Endothelial cell of umbilical vein (primary cell): Measurements from ENCODE around the gene CIB1. TPM values are rescaled to one million over a fixed set of nuclear protein-coding genes. Genes with fewer than 3 reads are reported as not detected.

Source experiments
- BruUV-seq: library from RNA; stranded (reverse); fragments of 400-500 nt; replicated peaks from 2 replicates; lab custom pipeline; 2021; lab: Mats Ljungman, UMichigan
- CTCF ChIA-PET: fragments of 300-600, 350-600 bp; sonication (Branson Sonifier 250); formaldehyde crosslinking; loops from one replicate; lab custom pipeline; 2021; ENCODE audit warnings: antibody characterized with exemption, inconsistent platforms; lab: Charles Lee
- POLR2A ChIA-PET: fragments of 300-600, 350-600 bp; sonication (Branson Sonifier 250); formaldehyde crosslinking; loops from one replicate; lab custom pipeline; 2021; ENCODE audit warnings: antibody characterized with exemption, inconsistent platforms; lab: Charles Lee
- DNase-seq: peaks from one replicate; pipeline ENCODE4 v3.0.0-alpha.2; 2011; ENCODE audit warnings: low read depth, low spot score
- FAIRE-seq: peaks from 2 replicates; lab custom pipeline; 2011; peaks lifted over from hg19 to GRCh38; lab: Jason Lieb, UNC
- H2AFZ ChIP-seq: 2 replicates; pipeline ENCODE4 v1.6.0; 2012; ENCODE audit warnings: low read depth, low read length, control low read depth, inconsistent platforms
- H3K27ac ChIP-seq: 2 replicates; pipeline ENCODE4 v1.5.1; 2011; ENCODE audit warnings: low read depth, mild to moderate bottlenecking, control low read depth, low read length, moderate library complexity; ENCODE audit not compliant: insufficient read depth
- H3K27me3 ChIP-seq, 2 experiments: 2 replicates each; pipeline versions ENCODE4 v1.6.0 to v1.6.1; 2011; ENCODE audit warnings: low read length in 2 of 2, mixed read lengths in 1 of 2; ENCODE audit not compliant: control insufficient read depth in 2 of 2, insufficient read depth in 2 of 2
- H3K36me3 ChIP-seq, 2 experiments: 2 replicates in 1 of 2; 3 replicates in 1 of 2; pipeline ENCODE4 v1.5.1; 2011; ENCODE audit warnings: low read length in 2 of 2, mild to moderate bottlenecking in 1 of 2, moderate library complexity in 1 of 2; ENCODE audit not compliant: control insufficient read depth in 2 of 2, insufficient read depth in 2 of 2; ENCODE audit errors: extremely low read depth in 1 of 2
- H3K4me1 ChIP-seq: 3 replicates; pipeline ENCODE4 v1.5.1; 2011; ENCODE audit warnings: mild to moderate bottlenecking, low read length; ENCODE audit not compliant: control insufficient read depth, insufficient read depth; ENCODE audit errors: extremely low read depth
- H3K4me2 ChIP-seq: 2 replicates; pipeline ENCODE4 v1.6.1; 2011; ENCODE audit warnings: low read length, control low read depth, mixed read lengths; ENCODE audit not compliant: insufficient read depth
- H3K4me3 ChIP-seq, 3 experiments: fragments of 200-600 bp in 1 of 3; sonication (generic), shearing (Covaris generic) in 1 of 3; replicated peaks in 1 of 3; 2 replicates each; pipeline ENCODE4 v1.5.1; 2011 to 2016; ENCODE audit warnings: control low read depth in 3 of 3, low read length in 3 of 3, mild to moderate bottlenecking in 2 of 3, inconsistent platforms in 1 of 3, low read depth in 1 of 3, moderate library complexity in 1 of 3; ENCODE audit not compliant: insufficient read depth in 1 of 3
- H3K79me2 ChIP-seq: 2 replicates; pipeline ENCODE4 v1.6.0; 2012; ENCODE audit warnings: low read length, inconsistent platforms; ENCODE audit not compliant: control insufficient read depth, insufficient read depth
- H3K9ac ChIP-seq: replicated peaks from 2 replicates; pipeline ENCODE3; 2011; ENCODE audit warnings: low read length, control low read depth; ENCODE audit not compliant: insufficient read depth; ENCODE audit errors: extremely low read depth
- H3K9me1 ChIP-seq: replicated peaks from 3 replicates; pipeline ENCODE4 v1.6.0; 2011; ENCODE audit warnings: mild to moderate bottlenecking, low read length; ENCODE audit not compliant: control insufficient read depth, insufficient read depth; ENCODE audit errors: extremely low read depth
- H3K9me3 ChIP-seq: replicated peaks from 2 replicates; pipeline ENCODE4 v1.5.1; 2012; ENCODE audit warnings: low read length, inconsistent platforms; ENCODE audit not compliant: control insufficient read depth, insufficient read depth
- H4K20me1 ChIP-seq: replicated peaks from 2 replicates; pipeline ENCODE3; 2011; ENCODE audit warnings: mild to moderate bottlenecking, low read length; ENCODE audit not compliant: control insufficient read depth, insufficient read depth; ENCODE audit errors: extremely low read depth
- EZH2 ChIP-seq: IDR thresholded peaks from 2 replicates; pipeline ENCODE4 v1.6.1; 2012; ENCODE audit warnings: borderline replicate concordance, low read depth, mild to moderate bottlenecking, moderate library complexity, low read length, inconsistent platforms; ENCODE audit not compliant: severe bottlenecking
- FOS ChIP-seq: IDR thresholded peaks from 2 replicates; pipeline ENCODE4 v1.6.1; 2011; ENCODE audit warnings: mild to moderate bottlenecking, low read length, moderate library complexity, borderline replicate concordance; ENCODE audit not compliant: insufficient read depth
- GATA2 ChIP-seq: IDR thresholded peaks from 2 replicates; pipeline ENCODE4 v1.7.0; 2011; ENCODE audit warnings: low read depth, mild to moderate bottlenecking, moderate library complexity, mixed read lengths, low read length; ENCODE audit not compliant: insufficient read length, insufficient read depth
- JUN ChIP-seq: IDR thresholded peaks from 2 replicates; pipeline ENCODE4 v1.6.1; 2011; ENCODE audit warnings: borderline replicate concordance, low read depth; ENCODE audit not compliant: insufficient read length, insufficient read depth
- MYC ChIP-seq: IDR thresholded peaks from one replicate; pipeline ENCODE4 v1.6.1; 2011; ENCODE audit warnings: mild to moderate bottlenecking, low read depth, low read length
- POLR2A ChIP-seq: IDR thresholded peaks from 2 replicates; pipeline ENCODE4 v1.6.1; 2012; ENCODE audit warnings: low read depth, mild to moderate bottlenecking, control low read depth, low read length
- POLR2AphosphoS5 ChIP-seq: IDR thresholded peaks from 2 replicates; pipeline ENCODE4 v1.6.1; 2012; ENCODE audit warnings: low read depth, mild to moderate bottlenecking, control low read depth, low read length, moderate library complexity; ENCODE audit not compliant: insufficient read depth
- dilution Hi-C: fragments of 300-500 bp; cut with MboI; formaldehyde crosslinking; loops from one replicate; pipeline ENCODE4 v1.15.0; 2019; ENCODE audit warnings: low sequenced_read_pairs; ENCODE audit not compliant: extremely low pct_ligation_motif_present
- intact Hi-C: fragments of 100-400 bp; cut with micrococcal nuclease; formaldehyde crosslinking; loops from one replicate; pipeline ENCODE4 v1.10.0; 2022
- polyA plus RNA-seq, 4 experiments: library from polyadenylated mRNA; depleted of rRNA in 3 of 4; stranded (reverse) in 3 of 4; unstranded in 1 of 4; fragments of >200 nt; gene quantifications; 2 replicates each; pipeline versions ENCODE4 v1.2.1 to v1.2.3, GENCODE V29; 2011 to 2012; ENCODE audit warnings: missing spikeins in 1 of 4
- total RNA-seq: library from RNA; stranded (reverse); gene quantifications from 2 replicates; pipeline ENCODE4 v1.2.3, GENCODE V29; 2021
- TF ChIP-seq, protein P1 (sequence below), 2 donors: IDR thresholded peaks; 1 replicate in 1 of 2; 2 replicates in 1 of 2; pipeline ENCODE4 v1.5.1; 2011; ENCODE audit warnings: low read length in 2 of 2, mild to moderate bottlenecking in 2 of 2, moderate library complexity in 2 of 2, control low read depth in 1 of 2, inconsistent platforms in 1 of 2, low read depth in 1 of 2; ENCODE audit not compliant: insufficient read depth in 1 of 2; ENCODE audit errors: extremely low read depth in 1 of 2
- TF ChIP-seq, protein P2 (sequence below): IDR thresholded peaks from 2 replicates; pipeline ENCODE4 v1.6.1; 2011; ENCODE audit not compliant: insufficient read depth, insufficient read length

The CIB1 gene
- total and polyA plus RNA-seq, 2 donors (not counting 3 experiments of a cell fraction or from before 2014, with no cell fraction given), result 58.3 to 105 TPM

DNA sequence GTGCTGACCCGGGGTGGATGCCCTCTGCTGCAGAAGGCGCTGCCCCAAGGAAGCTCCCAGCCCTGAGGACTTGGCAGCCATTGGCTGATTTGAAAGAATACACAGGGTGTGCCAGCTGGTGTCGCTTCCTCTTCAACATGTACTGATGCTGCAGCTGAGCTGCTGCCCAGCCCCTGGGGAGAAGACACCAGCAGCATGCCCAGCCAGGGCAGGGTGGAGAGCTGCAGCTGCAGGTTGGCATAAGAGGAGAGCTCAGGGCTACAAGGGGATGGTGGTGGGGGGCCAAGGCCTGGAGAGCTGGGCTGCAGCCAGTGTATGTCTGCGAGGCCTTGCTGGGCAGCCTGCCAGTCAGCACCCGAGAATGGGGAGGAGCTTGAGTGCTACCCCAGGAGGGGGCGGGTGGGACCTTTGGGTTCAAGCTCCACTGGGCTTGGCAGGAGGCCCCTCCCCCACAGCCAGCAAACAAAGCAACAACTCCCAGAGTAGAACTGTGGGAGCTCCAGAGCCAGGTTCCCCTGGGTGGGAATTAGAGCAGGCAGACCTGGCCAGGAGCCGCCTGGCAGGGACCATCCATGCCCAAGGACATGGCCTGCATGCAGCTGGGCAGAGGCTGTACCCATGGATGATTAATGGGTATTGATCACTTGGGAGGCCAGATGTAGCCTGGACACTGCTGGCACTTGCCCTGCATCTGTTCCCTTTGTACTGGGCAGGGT, 41.8 kb downstream of the CIB1 start:
- Histone ChIP-seq H3K79me2 (no peaks in the 10 kb centered on the region), H3K36me3 (no peaks in the 10 kb centered on the region), H3K9me1 (no peaks in the 10 kb centered on the region), H3K9ac (no peak overlapping the region), H3K4me2 (no peak overlapping the region), H3K27ac (no peak overlapping the region), H2AFZ (peak overlapping the region; percentile 44), H4K20me1 (no peaks in the 10 kb centered on the region), H3K4me1 (no peaks in the 10 kb centered on the region), H3K4me3 (no peak overlapping the region), H3K9me3 (no peaks in the 10 kb centered on the region), H3K27me3 (no peaks in the 10 kb centered on the region)
- DNase-seq (no peak), FAIRE-seq (no peak)
- BruUV-seq, result no TSS peak
- TF ChIP-seq FOS (no peak), JUN (no peak), GATA2 (no peak), POLR2A (no peak), EZH2 (no peak), MYC (no peak), POLR2AphosphoS5 (no peak)
- TF ChIP-seq, protein P1, sequence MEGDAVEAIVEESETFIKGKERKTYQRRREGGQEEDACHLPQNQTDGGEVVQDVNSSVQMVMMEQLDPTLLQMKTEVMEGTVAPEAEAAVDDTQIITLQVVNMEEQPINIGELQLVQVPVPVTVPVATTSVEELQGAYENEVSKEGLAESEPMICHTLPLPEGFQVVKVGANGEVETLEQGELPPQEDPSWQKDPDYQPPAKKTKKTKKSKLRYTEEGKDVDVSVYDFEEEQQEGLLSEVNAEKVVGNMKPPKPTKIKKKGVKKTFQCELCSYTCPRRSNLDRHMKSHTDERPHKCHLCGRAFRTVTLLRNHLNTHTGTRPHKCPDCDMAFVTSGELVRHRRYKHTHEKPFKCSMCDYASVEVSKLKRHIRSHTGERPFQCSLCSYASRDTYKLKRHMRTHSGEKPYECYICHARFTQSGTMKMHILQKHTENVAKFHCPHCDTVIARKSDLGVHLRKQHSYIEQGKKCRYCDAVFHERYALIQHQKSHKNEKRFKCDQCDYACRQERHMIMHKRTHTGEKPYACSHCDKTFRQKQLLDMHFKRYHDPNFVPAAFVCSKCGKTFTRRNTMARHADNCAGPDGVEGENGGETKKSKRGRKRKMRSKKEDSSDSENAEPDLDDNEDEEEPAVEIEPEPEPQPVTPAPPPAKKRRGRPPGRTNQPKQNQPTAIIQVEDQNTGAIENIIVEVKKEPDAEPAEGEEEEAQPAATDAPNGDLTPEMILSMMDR (IDR thresholded peaks at IDR 0.05; ENCODE audit: extremely low read depth in 1 of 2, insufficient read depth in 1 of 2, low read depth in 1 of 2, low read length in 2 of 2), result no peak
- TF ChIP-seq, protein P2, sequence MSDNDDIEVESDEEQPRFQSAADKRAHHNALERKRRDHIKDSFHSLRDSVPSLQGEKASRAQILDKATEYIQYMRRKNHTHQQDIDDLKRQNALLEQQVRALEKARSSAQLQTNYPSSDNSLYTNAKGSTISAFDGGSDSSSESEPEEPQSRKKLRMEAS, result no peak
- intact Hi-C loops (no loop called here), dilution Hi-C loops (no loop called here)
- POLR2A ChIA-PET, result no interaction called here
- CTCF ChIA-PET, result interaction anchor here (0.8 to 1.6 kb wide), 4 partner anchors 7 to 13 kb away, joined by 3 to 5 read pairs (median 4); partner anchors contain the start of gene SEMA4B
